Measurements from ENCODE around the gene MID2.
"Not testable (repeated sequence)": the region's sequence is repeated elsewhere in the genome, so short reads cannot be mapped to it uniquely, and the experiment has no call there.

Gene MID2

GRCh38 chrX:107842715-107843400, 17.2 kb downstream of the MID2 start:
- DNase-seq (ENCODE audit: low read depth in 3 of 3, low spot score in 1 of 3): no peak

- DNase-seq (ENCODE audit: low read depth in 3 of 3, low spot score in 1 of 3): no peak
Measured at GRCh38 chrX:107845625-107846024, 20.0 kb downstream of the MID2 start.

- DNase-seq (ENCODE audit: low read depth in 3 of 3, low spot score in 1 of 3): no peak
Measured at GRCh38 chrX:107848591-107848990, 22.9 kb downstream of the MID2 start.

GRCh38 chrX:107849747-107850421, 24.2 kb downstream of the MID2 start:
- no peak for DNase-seq (ENCODE audit: low read depth in 3 of 3, low spot score in 1 of 3)

GRCh38 chrX:107850422-107850765, 24.7 kb downstream of the MID2 start:
- DNase-seq (ENCODE audit: low read depth in 3 of 3, low spot score in 1 of 3): no peak

GRCh38 chrX:107851215-107851614, 25.5 kb downstream of the MID2 start:
- no peak for DNase-seq (ENCODE audit: low read depth in 3 of 3, low spot score in 1 of 3)

- DNase-seq (ENCODE audit: low read depth in 3 of 3, low spot score in 1 of 3): not testable (repeated sequence)
Measured at GRCh38 chrX:107851665-107852064, 26.0 kb downstream of the MID2 start.

- no peak for DNase-seq (ENCODE audit: low read depth in 3 of 3, low spot score in 1 of 3)
Measured at GRCh38 chrX:107856289-107856688, 30.6 kb downstream of the MID2 start.

- DNase-seq (ENCODE audit: low read depth in 3 of 3, low spot score in 1 of 3): not testable (repeated sequence)
Measured at GRCh38 chrX:107857041-107857440, 31.4 kb downstream of the MID2 start.

GRCh38 chrX:107857837-107858236, 32.2 kb downstream of the MID2 start:
- no peak for DNase-seq (ENCODE audit: low read depth in 3 of 3, low spot score in 1 of 3)

GRCh38 chrX:107861056-107861455, 35.4 kb downstream of the MID2 start:
- DNase-seq (ENCODE audit: low read depth in 3 of 3, low spot score in 1 of 3): no peak

GRCh38 chrX:107871136-107871535, 45.5 kb downstream of the MID2 start:
- no peak for DNase-seq (ENCODE audit: low read depth in 3 of 3, low spot score in 1 of 3)

- DNase-seq (ENCODE audit: low read depth in 3 of 3, low spot score in 1 of 3): no peak
Measured at GRCh38 chrX:107878106-107878505, 52.4 kb downstream of the MID2 start.

- DNase-seq (ENCODE audit: low read depth in 3 of 3, low spot score in 1 of 3): no peak
Measured at GRCh38 chrX:107880054-107880610, 54.5 kb downstream of the MID2 start.

- peak in 1 of 3 donors; percentile 6 for DNase-seq (ENCODE audit: low read depth in 3 of 3, low spot score in 1 of 3)
Measured at GRCh38 chrX:107894038-107894437, 68.4 kb downstream of the MID2 start.

- no peak for DNase-seq (ENCODE audit: low read depth in 3 of 3, low spot score in 1 of 3)
Measured at GRCh38 chrX:107902721-107903120, 77.1 kb downstream of the MID2 start.

GRCh38 chrX:107905366-107905765, 79.7 kb downstream of the MID2 start:
- DNase-seq (ENCODE audit: low read depth in 3 of 3, low spot score in 1 of 3): no peak

- no peak for DNase-seq (ENCODE audit: low read depth in 3 of 3, low spot score in 1 of 3)
Measured at GRCh38 chrX:107924136-107924746, 98.6 kb downstream of the MID2 start.

- DNase-seq (ENCODE audit: low read depth in 3 of 3, low spot score in 1 of 3): no peak
Measured at GRCh38 chrX:107934262-107934661, 108.6 kb downstream of the MID2 start.

GRCh38 chrX:107935200-107935599, 109.5 kb downstream of the MID2 start:
- DNase-seq (ENCODE audit: low read depth in 3 of 3, low spot score in 1 of 3): no peak

- no peak for DNase-seq (ENCODE audit: low read depth in 3 of 3, low spot score in 1 of 3)
Measured at GRCh38 chrX:107935664-107936433, 110.2 kb downstream of the MID2 start.

GRCh38 chrX:107936434-107936730, 110.7 kb downstream of the MID2 start:
- no peak for DNase-seq (ENCODE audit: low read depth in 3 of 3, low spot score in 1 of 3)
